Naive B cell (primary cell): Measurements from ENCODE around the gene EBNA1BP2. TPM values are rescaled to one million over a fixed set of nuclear protein-coding genes. Genes with fewer than 3 reads are reported as not detected.
"Not testable (repeated sequence)": the region's sequence is repeated elsewhere in the genome, so short reads cannot be mapped to it uniquely, and the experiment has no call there.

Source experiments
- ATAC-seq, 2 donors: fragments of 150-1000 bp; cut with Tn5 transposase; 2 replicates each; pipeline ENCODE4 v1.10.0; 2021; ENCODE audit warnings: low read depth in 2 of 2, mild to moderate bottlenecking in 2 of 2, moderate library complexity in 2 of 2
- DNase-seq: peaks from one replicate; pipeline ENCODE4 v3.0.0; 2022
- H3K27ac Mint-ChIP-seq, 6 donors: one replicate each; pipeline ENCODE4 v1.8.0; 2020 to 2022; ENCODE audit warnings: mild to moderate bottlenecking in 6 of 6, mixed read lengths in 6 of 6, moderate library complexity in 5 of 6, inconsistent platforms in 2 of 6
- H3K27me3 Mint-ChIP-seq, 3 donors: one replicate each; pipeline ENCODE4 v1.8.0; 2021 to 2022; ENCODE audit warnings: mixed read lengths in 3 of 3, mild to moderate bottlenecking in 1 of 3
- H3K36me3 Mint-ChIP-seq, 2 donors: one replicate each; pipeline ENCODE4 v1.8.0; 2020 to 2022; ENCODE audit warnings: mixed read lengths in 2 of 2, inconsistent platforms in 1 of 2, mild to moderate bottlenecking in 1 of 2
- H3K4me1 Mint-ChIP-seq, 3 donors: one replicate each; pipeline ENCODE4 v1.8.0; 2020 to 2022; ENCODE audit warnings: mixed read lengths in 3 of 3, inconsistent platforms in 1 of 3, mild to moderate bottlenecking in 1 of 3, moderate library complexity in 1 of 3
- H3K4me3 Mint-ChIP-seq, 8 donors: one replicate each; pipeline ENCODE4 v1.8.0; 2020 to 2022; ENCODE audit warnings: mild to moderate bottlenecking in 8 of 8, mixed read lengths in 8 of 8, moderate library complexity in 8 of 8, inconsistent platforms in 2 of 8
- H3K9me3 Mint-ChIP-seq, 7 donors: one replicate each; pipeline ENCODE4 v1.8.0; 2020 to 2022; ENCODE audit warnings: mixed read lengths in 7 of 7, mild to moderate bottlenecking in 5 of 7, inconsistent platforms in 2 of 7, moderate library complexity in 1 of 7
- polyA plus RNA-seq, 6 donors: library from polyadenylated mRNA; unstranded; fragments of 300-500 nt; fragmentation: Illumina TruSeq; gene quantifications; one replicate each; pipeline ENCODE4 v1.2.3, GENCODE V29; 2021; ENCODE audit warnings: low read depth in 6 of 6

Gene EBNA1BP2
- polyA plus RNA-seq, 6 donors from 2014 or later, result 50.6 to 64.8 (median 57.0) TPM

DNA sequence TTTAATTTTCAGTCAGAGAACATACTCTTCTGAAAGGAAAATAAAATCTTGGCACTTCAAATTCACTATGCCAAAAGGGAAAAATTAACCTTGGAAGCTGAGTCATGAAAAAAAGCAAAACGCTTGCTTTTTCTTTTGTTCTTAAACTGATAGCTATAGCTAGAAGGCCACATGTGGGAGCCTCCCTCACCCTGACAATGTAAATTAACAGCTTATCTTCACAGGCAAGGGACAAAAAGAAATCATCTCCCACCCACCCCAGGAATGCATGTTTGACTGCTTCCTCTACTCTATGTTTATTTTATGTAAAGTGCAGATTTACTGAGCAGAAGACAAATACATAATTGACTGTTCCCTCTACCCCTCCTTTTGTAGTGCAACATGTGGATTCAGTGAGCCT, 38.0 kb downstream of the EBNA1BP2 start:
- peaks cover 40 to 54% (median 48%) of the 10 kb centered on the region in 3 donors for H3K27me3 Mint-ChIP-seq
- no peaks in the 10 kb centered on the region for H3K36me3 Mint-ChIP-seq
- H3K27ac Mint-ChIP-seq, result no peak overlapping the region
- ATAC-seq, result no peak
- H3K4me3 Mint-ChIP-seq, result no peak overlapping the region
- DNase-seq, result no peak
- H3K4me1 Mint-ChIP-seq, result no peaks in the 10 kb centered on the region
- H3K9me3 Mint-ChIP-seq, result peaks cover 0 to 2% (median 0%) of the 10 kb centered on the region in 7 donors

DNA sequence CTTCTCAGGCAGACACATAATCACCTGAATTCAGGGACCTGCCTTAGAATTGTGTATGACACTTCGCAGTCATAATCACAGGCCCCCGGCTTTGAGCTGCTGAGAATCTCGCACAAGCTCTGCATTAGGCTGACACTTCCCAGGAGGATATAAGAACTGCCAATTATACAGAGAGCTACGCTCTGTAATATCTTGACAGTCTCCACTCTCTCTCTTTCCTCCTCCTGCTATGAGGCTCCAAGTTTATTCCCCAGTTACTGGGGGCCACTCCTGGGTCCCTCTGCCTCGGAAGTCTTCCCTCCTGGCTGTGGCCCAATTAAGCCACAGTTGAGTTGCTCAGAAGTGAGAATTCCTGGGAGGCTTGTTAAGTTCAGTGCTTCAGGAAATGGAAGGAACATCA, 42.7 kb downstream of the EBNA1BP2 start:
- no peaks in the 10 kb centered on the region for H3K4me1 Mint-ChIP-seq
- DNase-seq, result no peak
- no peak overlapping the region for H3K4me3 Mint-ChIP-seq
- ATAC-seq, result no peak
- H3K27ac Mint-ChIP-seq, result no peak overlapping the region
- H3K36me3 Mint-ChIP-seq, result no peaks in the 10 kb centered on the region
- peaks cover 0 to 9% (median 0%) of the 10 kb centered on the region in 7 donors for H3K9me3 Mint-ChIP-seq
- peaks cover 33 to 45% (median 44%) of the 10 kb centered on the region in 3 donors for H3K27me3 Mint-ChIP-seq

DNA sequence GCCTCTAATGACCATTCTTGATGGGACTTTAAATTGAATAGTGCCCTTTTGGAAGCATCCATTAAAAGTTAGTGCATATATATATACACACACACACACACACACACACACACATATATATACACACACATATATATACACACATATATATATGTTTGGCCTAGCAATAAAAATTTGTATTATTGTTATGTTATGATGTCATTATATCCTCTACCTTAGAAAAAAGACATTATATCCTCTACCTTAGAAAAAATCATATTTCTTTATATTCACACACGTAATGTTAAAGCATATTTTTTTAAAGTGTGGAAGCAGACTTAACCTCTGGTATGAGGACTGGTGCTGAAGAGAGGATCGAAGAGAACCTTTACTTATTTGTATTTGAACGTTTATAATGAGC, 43.3 kb downstream of the EBNA1BP2 start:
- no peak for ATAC-seq
- no peak overlapping the region for H3K4me3 Mint-ChIP-seq

DNA sequence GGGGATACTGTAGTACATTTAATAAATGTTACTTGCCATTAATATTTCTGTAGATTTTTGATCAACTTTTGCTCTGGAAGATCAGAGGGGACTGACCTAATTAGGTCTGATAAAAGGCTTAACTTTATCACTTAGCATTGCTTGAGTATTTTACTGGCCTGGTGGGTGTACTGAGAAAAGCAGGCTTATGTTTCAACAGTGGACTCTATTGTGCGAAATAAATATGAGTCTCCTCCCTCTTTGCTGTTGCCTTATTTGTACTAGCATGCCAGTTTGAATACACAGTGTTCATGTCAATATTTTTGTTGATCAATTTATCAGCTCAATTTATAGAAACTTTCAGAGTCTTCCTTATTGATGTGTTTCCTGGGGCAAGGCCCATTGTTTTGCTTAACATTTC, 49.1 kb downstream of the EBNA1BP2 start:
- ATAC-seq (no peak), DNase-seq (no peak)
- Mint-ChIP-seq H3K4me1 (no peaks in the 10 kb centered on the region), H3K4me3 (no peak overlapping the region), H3K27ac (no peak overlapping the region), H3K9me3 (peaks cover 0 to 10% (median 1%) of the 10 kb centered on the region in 7 donors), H3K36me3 (no peaks in the 10 kb centered on the region), H3K27me3 (peaks cover 24 to 33% (median 31%) of the 10 kb centered on the region in 3 donors)

More for the DNA sequence above, 43.3 kb downstream of the EBNA1BP2 start:
- Mint-ChIP-seq H3K9me3 (peaks cover 0 to 9% (median 0%) of the 10 kb centered on the region in 7 donors), H3K27ac (no peak overlapping the region), H3K27me3 (peaks cover 33 to 41% (median 40%) of the 10 kb centered on the region in 3 donors), H3K4me1 (no peaks in the 10 kb centered on the region), H3K36me3 (no peaks in the 10 kb centered on the region)
- DNase-seq, result no peak

DNA sequence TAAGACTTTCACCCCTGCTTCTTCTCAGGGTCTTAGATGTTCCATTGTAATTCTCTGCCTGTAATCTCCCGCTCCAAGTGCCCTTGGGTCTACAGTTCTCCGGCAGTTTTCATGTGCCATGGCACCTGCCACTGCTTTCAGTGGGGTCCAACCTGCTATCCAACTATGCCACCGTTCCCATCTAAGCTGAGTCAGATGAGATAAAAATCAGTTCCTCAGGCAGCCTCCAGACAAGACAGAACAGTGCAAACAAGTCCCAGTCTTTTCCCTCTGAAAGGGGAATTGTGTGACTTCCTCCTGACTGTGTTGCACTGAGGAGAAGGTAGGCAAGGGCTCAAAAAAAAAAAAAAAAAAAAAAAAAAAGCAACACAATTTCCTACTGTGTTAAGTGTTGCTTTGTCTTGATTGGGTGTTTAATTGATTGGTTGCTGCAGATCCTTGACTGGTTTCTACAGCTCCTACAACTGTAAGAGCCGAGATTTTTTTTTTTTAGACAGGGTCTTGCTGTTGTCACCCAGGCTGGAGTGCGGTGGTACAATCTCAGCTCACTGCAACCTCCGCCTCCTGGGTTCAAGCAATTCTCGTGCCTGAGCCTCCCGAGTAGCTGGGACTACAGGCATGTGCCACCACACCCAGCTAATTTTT, 50.7 kb downstream of the EBNA1BP2 start:
- no peaks in the 10 kb centered on the region for H3K36me3 Mint-ChIP-seq

DNA sequence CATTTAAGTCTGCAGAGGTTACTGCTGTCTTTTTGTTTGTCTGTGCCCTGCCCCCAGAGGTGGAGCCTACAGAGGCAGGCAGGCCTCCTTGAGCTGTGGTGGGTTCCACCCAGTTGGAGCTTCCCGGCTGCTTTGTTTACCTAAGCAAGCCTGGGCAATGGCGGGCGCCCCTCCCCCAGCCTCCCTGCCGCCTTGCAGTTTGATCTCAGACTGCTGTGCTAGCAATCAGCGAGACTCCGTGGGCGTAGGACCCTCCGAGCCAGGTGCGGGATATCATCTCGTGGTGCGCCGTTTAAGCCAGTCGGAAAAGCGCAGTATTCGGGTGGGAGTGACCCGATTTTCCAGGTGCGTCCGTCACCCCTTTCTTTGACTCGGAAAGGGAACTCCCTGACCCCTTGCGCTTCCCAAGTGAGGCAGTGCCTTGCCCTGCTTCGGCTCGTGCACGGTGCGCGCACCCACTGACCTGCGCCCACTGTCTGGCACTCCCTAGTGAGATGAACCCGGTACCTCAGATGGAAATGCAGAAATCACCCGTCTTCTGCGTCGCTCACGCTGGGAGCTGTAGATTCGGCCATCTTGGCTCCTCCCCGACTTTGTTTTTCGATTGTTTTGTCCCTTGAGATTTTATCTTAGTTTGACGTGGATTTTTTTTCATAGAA, 52.0 kb downstream of the EBNA1BP2 start:
- ATAC-seq, DNase-seq, H3K4me1 Mint-ChIP-seq, H3K36me3 Mint-ChIP-seq, H3K27ac Mint-ChIP-seq, H3K9me3 Mint-ChIP-seq: not testable (repeated sequence)
- peak overlapping the region in 2 of 8 donors; percentile 27 to 53 for H3K4me3 Mint-ChIP-seq
- H3K27me3 Mint-ChIP-seq, result peaks cover 13 to 27% (median 16%) of the 10 kb centered on the region in 3 donors

More for the DNA sequence above, 50.7 kb downstream of the EBNA1BP2 start:
- peaks cover 0 to 4% (median 0%) of the 10 kb centered on the region in 7 donors for H3K9me3 Mint-ChIP-seq
- DNase-seq, result no peak
- no peaks in the 10 kb centered on the region for H3K4me1 Mint-ChIP-seq
- peaks cover 13 to 27% (median 16%) of the 10 kb centered on the region in 3 donors for H3K27me3 Mint-ChIP-seq
- H3K27ac Mint-ChIP-seq, result no peak overlapping the region
- no peak overlapping the region for H3K4me3 Mint-ChIP-seq
- no peak for ATAC-seq

Other genes starting within 250 kb of the EBNA1BP2 start
- 100 to 1,000 TPM in 1 of 6 donors, 10 to 100 TPM in 5; 58.4 to 125 (median 89.7) TPM for gene SLC2A1, start 213.4 kb downstream of the EBNA1BP2 start, polyA plus RNA-seq
- 1 to 10 TPM in 1 of 6 donors, under 1 TPM in 5; 0.13 to 1.0 (median 0.24) TPM for gene CFAP57, start within 50 bp of the EBNA1BP2 start, polyA plus RNA-seq
- under 1 TPM in 1 of 6 donors, not detected in 5; 0.41 TPM for gene TMEM125, start 97.7 kb upstream of the EBNA1BP2 start, polyA plus RNA-seq
- not detected for gene C1orf210, start 113.3 kb upstream of the EBNA1BP2 start, polyA plus RNA-seq
- not detected for gene TIE1, start 128.7 kb upstream of the EBNA1BP2 start, polyA plus RNA-seq
- under 1 TPM in 1 of 6 donors, not detected in 5; 0.32 TPM for gene MPL, start 165.5 kb upstream of the EBNA1BP2 start, polyA plus RNA-seq
- under 1 TPM in 2 of 6 donors, not detected in 4; 0.16 to 0.28 TPM for gene CDC20, start 186.7 kb upstream of the EBNA1BP2 start, polyA plus RNA-seq
- 10 to 100 TPM; 55.8 to 91.0 (median 69.4) TPM for gene ELOVL1, start 195.7 kb upstream of the EBNA1BP2 start, polyA plus RNA-seq
- 10 to 100 TPM; 22.4 to 40.5 (median 33.2) TPM for gene MED8, start 217.5 kb upstream of the EBNA1BP2 start, polyA plus RNA-seq
- 10 to 100 TPM in 1 of 6 donors, 1 to 10 TPM in 4, under 1 TPM in 1; 0.77 to 11.6 (median 6.3) TPM for gene SZT2, start 217.6 kb upstream of the EBNA1BP2 start, polyA plus RNA-seq